ENCODE measurements around the gene TBC1D10B.

TBC1D10B gene

DNA sequence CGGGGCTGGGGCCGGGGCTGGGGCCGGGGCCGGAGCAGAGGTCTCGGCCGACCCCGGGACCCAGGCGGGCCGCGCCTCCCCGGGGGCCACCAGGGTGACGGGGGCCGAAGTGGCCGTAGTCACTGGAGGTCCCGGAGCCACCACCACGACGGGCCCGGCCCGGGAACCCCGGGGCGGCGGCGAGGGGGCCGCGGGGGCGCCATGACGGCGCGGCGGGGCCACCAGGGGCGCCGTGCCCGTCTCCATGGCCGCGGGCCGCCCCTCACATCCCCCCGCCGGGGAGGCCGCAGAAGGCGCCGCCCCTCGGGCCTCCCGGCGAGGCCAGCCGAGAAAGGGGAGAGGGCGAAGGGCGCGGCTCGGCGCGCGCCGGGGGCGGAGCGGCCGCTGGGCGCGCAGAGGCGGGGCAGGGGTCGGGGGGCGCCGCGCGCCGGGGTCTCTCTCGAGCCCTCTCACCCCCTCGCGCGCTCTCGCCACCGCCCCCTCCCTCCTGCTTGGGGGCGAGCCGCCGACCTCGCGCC is 297 bp downstream of the TBC1D10B start:
- peak overlapping the region; percentile 92 for H3K4me3 ChIP-seq (ENCODE audit: low read depth, low read length)
- TF ChIP-seq, protein P1, sequence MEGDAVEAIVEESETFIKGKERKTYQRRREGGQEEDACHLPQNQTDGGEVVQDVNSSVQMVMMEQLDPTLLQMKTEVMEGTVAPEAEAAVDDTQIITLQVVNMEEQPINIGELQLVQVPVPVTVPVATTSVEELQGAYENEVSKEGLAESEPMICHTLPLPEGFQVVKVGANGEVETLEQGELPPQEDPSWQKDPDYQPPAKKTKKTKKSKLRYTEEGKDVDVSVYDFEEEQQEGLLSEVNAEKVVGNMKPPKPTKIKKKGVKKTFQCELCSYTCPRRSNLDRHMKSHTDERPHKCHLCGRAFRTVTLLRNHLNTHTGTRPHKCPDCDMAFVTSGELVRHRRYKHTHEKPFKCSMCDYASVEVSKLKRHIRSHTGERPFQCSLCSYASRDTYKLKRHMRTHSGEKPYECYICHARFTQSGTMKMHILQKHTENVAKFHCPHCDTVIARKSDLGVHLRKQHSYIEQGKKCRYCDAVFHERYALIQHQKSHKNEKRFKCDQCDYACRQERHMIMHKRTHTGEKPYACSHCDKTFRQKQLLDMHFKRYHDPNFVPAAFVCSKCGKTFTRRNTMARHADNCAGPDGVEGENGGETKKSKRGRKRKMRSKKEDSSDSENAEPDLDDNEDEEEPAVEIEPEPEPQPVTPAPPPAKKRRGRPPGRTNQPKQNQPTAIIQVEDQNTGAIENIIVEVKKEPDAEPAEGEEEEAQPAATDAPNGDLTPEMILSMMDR (IDR thresholded peaks at IDR 0.05; ENCODE audit: insufficient read depth, low read depth, low read length, missing control alignments), result no peak
- DNase-seq (ENCODE audit: low read depth), result no peak

DNA sequence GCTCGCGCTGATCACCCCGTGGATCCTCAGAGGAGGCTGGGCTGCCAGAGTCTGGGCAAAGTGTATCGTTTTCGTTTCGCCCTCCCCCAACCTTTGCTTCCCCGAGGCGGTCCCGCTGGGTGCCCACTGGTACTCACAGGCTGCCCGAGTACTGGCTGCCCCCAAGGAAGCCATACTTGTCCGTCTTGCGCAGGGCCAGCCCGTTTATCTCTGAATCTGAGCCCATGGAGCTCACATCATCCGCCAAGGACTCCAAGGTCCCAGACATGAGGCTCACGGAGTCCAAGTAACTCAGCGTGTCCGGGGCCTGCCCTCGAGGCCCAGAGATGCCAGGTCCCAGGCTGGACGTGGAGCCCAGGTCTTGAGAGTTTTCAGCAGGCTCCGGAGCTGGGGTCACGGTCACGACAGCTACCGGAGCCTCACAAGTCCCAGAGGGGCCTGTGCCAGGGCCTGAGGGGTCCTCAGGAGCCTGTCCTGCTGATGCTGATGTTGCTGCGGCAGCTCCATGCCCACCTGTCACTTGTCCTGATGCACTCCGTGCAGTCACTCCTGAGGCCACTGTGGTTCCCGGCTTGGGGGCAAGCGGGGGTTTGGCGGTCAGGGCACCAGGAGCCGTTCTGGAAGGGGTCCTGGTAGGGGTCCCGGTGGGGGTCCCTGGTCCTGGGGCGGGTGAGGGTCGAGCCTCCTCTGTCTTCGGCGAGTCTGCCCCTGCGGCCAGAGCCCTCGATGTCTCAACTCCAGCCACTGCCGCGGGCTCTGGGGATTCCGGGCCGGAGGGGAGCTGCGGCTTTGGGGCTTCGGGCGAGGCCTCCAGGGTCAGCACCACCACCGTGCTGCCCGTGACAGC is 980 bp downstream of the TBC1D10B start:
- TF ChIP-seq, protein P1 (IDR thresholded peaks at IDR 0.05; ENCODE audit: insufficient read depth, low read depth, low read length, missing control alignments), result no peak

DNA sequence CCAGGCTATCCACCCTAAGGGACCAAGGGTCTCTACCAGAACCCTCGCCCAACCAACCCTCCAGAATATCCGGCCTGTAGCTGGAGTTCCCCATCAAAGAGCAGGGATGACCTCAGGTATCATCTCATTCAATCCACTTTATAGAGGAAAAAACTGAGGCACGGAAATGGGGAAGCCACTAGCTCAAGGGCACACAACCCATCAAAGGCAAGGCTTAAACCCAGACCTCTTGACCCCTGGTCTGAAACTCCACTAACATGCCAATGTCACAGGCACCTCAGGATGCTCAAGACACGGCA is 1.6 kb downstream of the TBC1D10B start:
- no peak for DNase-seq (ENCODE audit: low read depth)
- peak overlapping the region; percentile 92 for H3K4me3 ChIP-seq (ENCODE audit: low read depth, low read length)
- TF ChIP-seq, protein P1 (IDR thresholded peaks at IDR 0.05; ENCODE audit: insufficient read depth, low read depth, low read length, missing control alignments), result no peak

More for the DNA sequence above, 980 bp downstream of the TBC1D10B start:
- DNase-seq (ENCODE audit: low read depth), result no peak
- peak overlapping the region; percentile 92 for H3K4me3 ChIP-seq (ENCODE audit: low read depth, low read length)

DNA sequence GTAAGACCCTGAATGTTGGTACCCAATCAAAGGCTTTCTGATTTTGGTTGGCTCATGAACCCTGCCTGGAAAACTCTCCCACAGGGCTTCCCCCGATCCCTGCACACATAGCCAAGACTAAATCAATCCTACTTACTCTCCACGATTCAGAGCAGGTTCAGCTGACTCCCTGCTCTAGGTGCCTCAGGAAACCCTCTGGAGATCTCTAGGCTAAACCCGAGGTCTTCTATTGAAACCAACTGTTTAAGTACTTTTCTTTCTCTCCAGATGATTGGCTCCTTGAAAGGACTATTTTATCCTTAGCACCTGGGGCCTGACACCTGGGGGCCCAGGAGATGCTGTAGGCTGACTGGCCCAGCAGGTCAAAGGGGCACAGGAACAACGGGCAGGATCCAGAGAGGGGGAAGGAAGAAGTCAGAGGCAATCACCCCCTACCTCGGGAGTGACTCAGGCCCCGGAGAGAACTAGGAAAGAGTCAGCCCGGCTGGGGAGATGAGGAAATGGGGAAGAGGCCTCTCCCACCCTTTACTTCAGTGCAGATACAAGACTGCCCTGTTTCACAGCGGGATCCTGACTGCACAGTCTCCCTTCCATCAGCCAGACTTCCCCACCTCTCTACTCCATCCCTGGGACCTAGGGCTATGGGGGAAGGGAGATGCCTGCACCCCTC is 2.0 kb downstream of the TBC1D10B start:
- no peak for DNase-seq (ENCODE audit: low read depth)
- peak overlapping the region; percentile 92 for H3K4me3 ChIP-seq (ENCODE audit: low read depth, low read length)
- TF ChIP-seq, protein P1 (IDR thresholded peaks at IDR 0.05; ENCODE audit: insufficient read depth, low read depth, low read length, missing control alignments), result no peak

DNA sequence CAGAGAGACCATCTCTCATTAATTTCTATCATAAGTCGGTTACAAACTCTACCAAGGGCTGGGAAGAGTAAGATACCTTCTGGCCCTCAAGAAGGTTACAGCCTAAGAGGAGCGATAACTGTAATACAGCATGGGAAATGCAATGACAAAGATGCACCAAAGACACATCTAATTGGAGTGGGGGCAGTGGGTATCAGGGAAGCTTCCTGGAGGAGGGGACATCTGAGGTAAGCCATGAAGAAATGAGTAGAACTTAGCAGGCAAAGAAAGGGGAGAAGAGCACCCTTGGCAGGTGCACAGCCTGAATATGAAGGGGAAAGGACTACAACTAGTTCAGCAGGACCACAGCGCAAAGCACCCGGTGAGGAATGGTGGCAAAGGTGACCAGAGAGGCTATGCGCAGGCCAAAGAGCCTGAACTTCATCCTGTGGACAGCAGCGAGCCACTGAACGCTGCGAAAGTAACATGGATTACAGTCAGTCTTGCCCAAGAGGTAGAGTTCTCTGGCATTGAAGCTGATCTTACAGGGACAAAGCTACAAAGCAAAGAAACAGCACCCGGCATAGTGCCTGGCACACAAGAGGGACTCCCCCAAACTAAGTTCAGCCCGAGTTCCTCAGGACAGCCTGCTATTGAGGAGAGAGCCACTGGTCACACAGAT is 2.8 kb downstream of the TBC1D10B start:
- TF ChIP-seq, protein P1 (IDR thresholded peaks at IDR 0.05; ENCODE audit: insufficient read depth, low read depth, low read length, missing control alignments), result no peak
- no peak for DNase-seq (ENCODE audit: low read depth)
- H3K4me3 ChIP-seq (ENCODE audit: low read depth, low read length), result peak overlapping the region; percentile 92

DNA sequence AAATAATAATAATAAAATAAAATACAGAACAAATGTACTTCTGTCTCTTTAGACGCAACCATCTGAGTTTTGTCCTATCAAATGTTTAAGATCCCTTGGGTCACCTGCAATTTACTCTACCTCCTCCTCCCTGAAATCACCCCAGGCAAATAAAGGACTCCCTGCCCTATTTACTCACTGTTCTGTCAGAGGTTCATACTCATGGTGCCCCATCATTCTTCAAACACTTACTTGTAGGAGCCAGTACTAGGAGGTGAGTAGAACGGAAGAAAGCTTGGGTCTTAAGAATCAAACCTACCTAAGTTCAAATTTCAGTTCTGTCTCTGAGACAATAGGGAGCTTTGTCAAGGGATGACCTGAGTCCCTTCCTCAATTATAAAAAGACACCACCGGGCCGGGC is 3.8 kb downstream of the TBC1D10B start:
- DNase-seq (ENCODE audit: low read depth), result no peak
- no peak overlapping the region for H3K4me3 ChIP-seq (ENCODE audit: low read depth, low read length)
- TF ChIP-seq, protein P1 (IDR thresholded peaks at IDR 0.05; ENCODE audit: insufficient read depth, low read depth, low read length, missing control alignments), result no peak

Measured in GM12865 (cell line).